ENCODE measurements around the gene OCA2. TPM values are rescaled to one million over a fixed set of nuclear protein-coding genes. Genes with fewer than 3 reads are reported as not detected.
"Not testable (repeated sequence)": the region's sequence is repeated elsewhere in the genome, so short reads cannot be mapped to it uniquely, and the experiment has no call there.

The OCA2 gene
- total RNA-seq, 1 donor from 2014 or later = 1.7 TPM

GRCh38 chr15:27956285-27956684 is 142.8 kb downstream of the OCA2 start:
- Mint-ChIP-seq H3K4me1 (ENCODE audit: low read depth, unreplicated experiment) (no peaks in the 10 kb centered on the region), H3K9me3 (ENCODE audit: unreplicated experiment) (peaks cover 2% of the 10 kb centered on the region), H3K36me3 (ENCODE audit: unreplicated experiment) (no peaks in the 10 kb centered on the region), H3K27ac (ENCODE audit: unreplicated experiment) (no peak overlapping the region), H3K27me3 (ENCODE audit: unreplicated experiment) (peaks cover 1% of the 10 kb centered on the region), H3K4me3 (ENCODE audit: unreplicated experiment) (no peak overlapping the region)
- no peak for DNase-seq
- TF ChIP-seq, protein P1, sequence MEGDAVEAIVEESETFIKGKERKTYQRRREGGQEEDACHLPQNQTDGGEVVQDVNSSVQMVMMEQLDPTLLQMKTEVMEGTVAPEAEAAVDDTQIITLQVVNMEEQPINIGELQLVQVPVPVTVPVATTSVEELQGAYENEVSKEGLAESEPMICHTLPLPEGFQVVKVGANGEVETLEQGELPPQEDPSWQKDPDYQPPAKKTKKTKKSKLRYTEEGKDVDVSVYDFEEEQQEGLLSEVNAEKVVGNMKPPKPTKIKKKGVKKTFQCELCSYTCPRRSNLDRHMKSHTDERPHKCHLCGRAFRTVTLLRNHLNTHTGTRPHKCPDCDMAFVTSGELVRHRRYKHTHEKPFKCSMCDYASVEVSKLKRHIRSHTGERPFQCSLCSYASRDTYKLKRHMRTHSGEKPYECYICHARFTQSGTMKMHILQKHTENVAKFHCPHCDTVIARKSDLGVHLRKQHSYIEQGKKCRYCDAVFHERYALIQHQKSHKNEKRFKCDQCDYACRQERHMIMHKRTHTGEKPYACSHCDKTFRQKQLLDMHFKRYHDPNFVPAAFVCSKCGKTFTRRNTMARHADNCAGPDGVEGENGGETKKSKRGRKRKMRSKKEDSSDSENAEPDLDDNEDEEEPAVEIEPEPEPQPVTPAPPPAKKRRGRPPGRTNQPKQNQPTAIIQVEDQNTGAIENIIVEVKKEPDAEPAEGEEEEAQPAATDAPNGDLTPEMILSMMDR (IDR thresholded peaks at IDR 0.05; ENCODE audit: partially characterized antibody, unreplicated experiment) = no peak

DNA sequence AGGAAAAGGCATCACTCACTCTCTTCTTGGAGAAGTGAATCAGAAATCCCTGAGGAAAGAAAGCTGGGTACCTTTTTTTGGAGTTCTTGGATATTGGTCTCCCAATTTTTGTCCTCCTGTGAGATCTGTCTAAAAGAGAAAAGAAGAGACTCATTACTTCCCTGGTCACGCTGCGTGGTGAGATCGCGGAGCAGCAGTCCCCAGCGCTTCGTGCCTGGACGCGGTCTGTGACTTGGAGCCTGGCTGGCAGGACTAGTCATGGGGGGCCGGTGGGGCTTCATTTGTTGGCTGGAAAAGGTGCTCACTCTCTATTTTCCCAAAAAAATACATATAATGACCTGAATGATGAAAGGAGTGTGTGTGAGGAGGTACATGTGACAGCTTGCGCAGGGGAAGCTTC is 144.0 kb downstream of the OCA2 start:
- TF ChIP-seq, protein P1 (IDR thresholded peaks at IDR 0.05; ENCODE audit: partially characterized antibody, unreplicated experiment) = no peak
- Mint-ChIP-seq H3K36me3 (ENCODE audit: unreplicated experiment) (peaks cover 4% of the 10 kb centered on the region), H3K27ac (ENCODE audit: unreplicated experiment) (no peak overlapping the region)

GRCh38 chr15:27952593-27952992 is 146.5 kb downstream of the OCA2 start:
- H3K27ac Mint-ChIP-seq (ENCODE audit: unreplicated experiment); H3K9me3 Mint-ChIP-seq (ENCODE audit: unreplicated experiment); H3K27me3 Mint-ChIP-seq (ENCODE audit: unreplicated experiment); H3K4me1 Mint-ChIP-seq (ENCODE audit: low read depth, unreplicated experiment); H3K36me3 Mint-ChIP-seq (ENCODE audit: unreplicated experiment); DNase-seq; H3K4me3 Mint-ChIP-seq (ENCODE audit: unreplicated experiment): not testable (repeated sequence)

More for the DNA sequence above, 144.0 kb downstream of the OCA2 start:
- Mint-ChIP-seq H3K9me3 (ENCODE audit: unreplicated experiment) (peaks cover 2% of the 10 kb centered on the region), H3K4me3 (ENCODE audit: unreplicated experiment) (no peak overlapping the region), H3K27me3 (ENCODE audit: unreplicated experiment) (peaks cover 3% of the 10 kb centered on the region), H3K4me1 (ENCODE audit: low read depth, unreplicated experiment) (no peaks in the 10 kb centered on the region)
- no peak for DNase-seq

- TF ChIP-seq, protein P1 (IDR thresholded peaks at IDR 0.05; ENCODE audit: partially characterized antibody, unreplicated experiment) = no peak
- H3K4me1 Mint-ChIP-seq (ENCODE audit: low read depth, unreplicated experiment) = no peaks in the 10 kb centered on the region
- H3K9me3 Mint-ChIP-seq (ENCODE audit: unreplicated experiment) = peaks cover 4% of the 10 kb centered on the region
- peaks cover 4% of the 10 kb centered on the region for H3K36me3 Mint-ChIP-seq (ENCODE audit: unreplicated experiment)
- H3K4me3 Mint-ChIP-seq (ENCODE audit: unreplicated experiment) = no peak overlapping the region
- peaks cover 3% of the 10 kb centered on the region for H3K27me3 Mint-ChIP-seq (ENCODE audit: unreplicated experiment)
- no peak overlapping the region for H3K27ac Mint-ChIP-seq (ENCODE audit: unreplicated experiment)
- no peak for DNase-seq
Observed at GRCh38 chr15:27951191-27951890, 147.8 kb downstream of the OCA2 start.

DNA sequence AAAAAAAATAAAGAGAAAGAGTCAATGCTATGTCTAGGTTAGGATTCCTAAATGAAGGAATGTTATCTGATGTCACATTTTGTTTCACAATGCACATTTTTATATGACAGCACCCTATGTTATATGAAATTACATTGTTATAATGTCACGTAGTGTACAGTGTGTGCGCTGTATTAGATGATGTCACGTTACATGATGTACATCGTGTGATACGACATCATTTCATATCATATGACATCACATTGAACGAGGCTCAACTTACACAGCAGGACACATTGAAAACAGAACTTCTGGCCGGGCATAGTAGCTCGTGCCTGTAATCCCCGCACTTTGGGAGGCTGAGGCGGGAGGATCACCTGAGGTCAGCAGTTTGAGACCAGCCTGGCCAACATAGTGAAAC is 150.0 kb downstream of the OCA2 start:
- DNase-seq = no peak
- H3K27me3 Mint-ChIP-seq (ENCODE audit: unreplicated experiment) = peaks cover 3% of the 10 kb centered on the region
- no peak overlapping the region for H3K27ac Mint-ChIP-seq (ENCODE audit: unreplicated experiment)
- no peak overlapping the region for H3K4me3 Mint-ChIP-seq (ENCODE audit: unreplicated experiment)
- H3K36me3 Mint-ChIP-seq (ENCODE audit: unreplicated experiment) = peaks cover 4% of the 10 kb centered on the region
- H3K4me1 Mint-ChIP-seq (ENCODE audit: low read depth, unreplicated experiment) = no peaks in the 10 kb centered on the region
- TF ChIP-seq, protein P1 (IDR thresholded peaks at IDR 0.05; ENCODE audit: partially characterized antibody, unreplicated experiment) = no peak
- peaks cover 4% of the 10 kb centered on the region for H3K9me3 Mint-ChIP-seq (ENCODE audit: unreplicated experiment)

Data from glutamatergic neuron (in vitro differentiated cells).